ENCODE measurements around the gene KCNJ14. TPM values are rescaled to one million over a fixed set of nuclear protein-coding genes. Genes with fewer than 3 reads are reported as not detected.

KCNJ14 gene
- total and polyA plus RNA-seq, 8 donors = 0.52 to 1.3 (median 1.1) TPM

GRCh38 chr19:48450863-48451262 is 4.5 kb upstream of the KCNJ14 start:
- no peak overlapping the region for H3K27ac ChIP-seq
- no peaks in the 10 kb centered on the region for H3K9me3 ChIP-seq
- H3K4me1 ChIP-seq = peaks cover 4 to 19% of the 10 kb centered on the region in 2 donors
- no peak for ATAC-seq
- no peak overlapping the region for H3K4me3 ChIP-seq
- intact Hi-C loops (cut with DNase I) = no loop called here
- no peak for TF ChIP-seq CTCF (IDR thresholded peaks at IDR 0.05)
- H3K27me3 ChIP-seq = no peaks in the 10 kb centered on the region
- H3K36me3 ChIP-seq = peaks cover 0 to 87% of the 10 kb centered on the region in 2 donors
- DNase-seq = no peak

- Histone ChIP-seq H3K36me3 (peaks cover 0 to 93% of the 10 kb centered on the region in 2 donors), H3K4me1 (peaks cover under 1 to 15% of the 10 kb centered on the region in 2 donors), H3K27me3 (no peaks in the 10 kb centered on the region), H3K9me3 (no peaks in the 10 kb centered on the region), H3K27ac (no peak overlapping the region), H3K4me3 (no peak overlapping the region)
- no peak for TF ChIP-seq CTCF (IDR thresholded peaks at IDR 0.05)
- ATAC-seq = no peak
- intact Hi-C loops (cut with DNase I) = no loop called here
- no peak for DNase-seq
These were observed 3.8 kb upstream of the KCNJ14 start for GRCh38 chr19:48451624-48452023.

DNA sequence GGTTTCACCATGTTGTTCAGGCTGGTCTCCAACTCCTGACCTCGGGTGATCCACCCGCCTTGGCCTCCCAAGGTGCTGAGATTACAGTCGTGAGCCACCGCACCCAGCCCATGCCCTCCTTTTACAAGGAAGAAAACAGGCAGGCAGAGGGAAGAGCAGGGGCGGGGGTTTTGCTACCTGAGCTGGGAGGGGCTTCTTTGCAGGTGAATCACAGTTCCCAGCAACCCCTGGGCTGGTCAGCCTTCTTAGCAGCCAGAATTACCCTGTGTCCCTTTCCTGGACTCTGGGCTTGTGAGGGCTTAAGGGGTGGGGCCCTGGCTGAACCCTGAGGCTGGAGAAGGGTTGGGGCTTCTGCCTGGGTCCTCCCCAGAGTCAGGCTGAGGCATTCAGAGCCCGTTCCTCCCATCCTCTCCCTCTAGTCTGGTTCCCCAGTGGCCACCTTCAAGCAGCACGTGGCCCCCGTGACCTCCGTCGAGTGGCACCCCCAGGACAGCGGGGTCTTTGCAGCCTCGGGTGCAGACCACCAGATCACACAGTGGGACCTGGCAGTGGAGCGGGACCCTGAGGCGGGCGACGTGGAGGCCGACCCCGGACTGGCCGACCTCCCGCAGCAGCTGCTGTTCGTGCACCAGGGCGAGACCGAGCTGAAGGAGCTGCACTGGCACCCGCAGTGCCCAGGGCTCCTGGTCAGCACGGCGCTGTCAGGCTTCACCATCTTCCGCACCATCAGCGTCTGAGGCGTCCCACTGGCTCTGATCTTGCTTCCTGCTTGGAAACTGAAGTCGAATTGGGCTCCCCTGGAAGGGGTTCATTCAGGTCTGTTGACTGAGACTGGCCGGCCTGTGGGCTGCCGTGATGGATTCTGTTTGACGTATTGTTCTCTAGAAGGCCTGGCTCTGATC is 2.8 kb upstream of the KCNJ14 start:
- no peak for DNase-seq
- intact Hi-C loops (cut with DNase I) = no loop called here
- Histone ChIP-seq H3K4me1 (peaks cover 0 to 5% of the 10 kb centered on the region in 2 donors), H3K27me3 (no peaks in the 10 kb centered on the region), H3K9me3 (no peaks in the 10 kb centered on the region), H3K27ac (no peak overlapping the region), H3K36me3 (peaks cover 0 to 96% of the 10 kb centered on the region in 2 donors), H3K4me3 (no peak overlapping the region)
- ATAC-seq = no peak
- TF ChIP-seq CTCF (IDR thresholded peaks at IDR 0.05) = no peak

- Histone ChIP-seq H3K4me1 (no peaks in the 10 kb centered on the region), H3K27ac (no peak overlapping the region), H3K27me3 (no peaks in the 10 kb centered on the region), H3K36me3 (peaks cover 0 to 85% of the 10 kb centered on the region in 2 donors), H3K4me3 (no peak overlapping the region), H3K9me3 (no peaks in the 10 kb centered on the region)
- TF ChIP-seq CTCF (IDR thresholded peaks at IDR 0.05) = no peak
- intact Hi-C loops (cut with DNase I) = no loop called here
- DNase-seq (peak in 1 of 4 donors; percentile 74), ATAC-seq (no peak)
These were observed 1.1 kb upstream of the KCNJ14 start for GRCh38 chr19:48454150-48454730.

- ATAC-seq = no peak
These were observed 661 bp downstream of the KCNJ14 start for GRCh38 chr19:48455908-48456562.

More at GRCh38 chr19:48455908-48456562, 661 bp downstream of the KCNJ14 start:
- no peak for TF ChIP-seq CTCF (IDR thresholded peaks at IDR 0.05)
- peak in 1 of 4 donors; percentile 63 for DNase-seq
- Histone ChIP-seq H3K36me3 (peaks cover 0 to 67% of the 10 kb centered on the region in 2 donors), H3K4me1 (no peaks in the 10 kb centered on the region), H3K27me3 (no peaks in the 10 kb centered on the region), H3K4me3 (no peak overlapping the region), H3K27ac (no peak overlapping the region), H3K9me3 (no peaks in the 10 kb centered on the region)
- intact Hi-C loops (cut with DNase I) = no loop called here

Measured in left lung (tissue), 10 donors.